Endodermal cell (in vitro differentiated cells): ENCODE measurements around the gene ERG. TPM values are rescaled to one million over a fixed set of nuclear protein-coding genes. Genes with fewer than 3 reads are reported as not detected.

Source experiments
- DNase-seq: peaks from one replicate; pipeline ENCODE4 v3.0.0-alpha.2; 2017
- H3K27ac ChIP-seq: 2 replicates; pipeline ENCODE4 v1.5.1; 2013; ENCODE audit warnings: mild to moderate bottlenecking, low read depth, low read length, moderate library complexity
- H3K27me3 ChIP-seq: 2 replicates; pipeline ENCODE4 v1.6.1; 2013; ENCODE audit warnings: mild to moderate bottlenecking, low read length, moderate library complexity; ENCODE audit not compliant: insufficient read depth, control insufficient read depth, poor library complexity, severe bottlenecking
- H3K36me3 ChIP-seq: 2 replicates; pipeline ENCODE4 v1.7.0; 2013; ENCODE audit warnings: mild to moderate bottlenecking, low read length, moderate library complexity; ENCODE audit not compliant: control insufficient read depth, insufficient read depth
- H3K4me1 ChIP-seq: one replicate; pipeline ENCODE4 v1.7.0; 2013; ENCODE audit warnings: low read length; ENCODE audit not compliant: control insufficient read depth, insufficient read depth
- H3K4me3 ChIP-seq: 2 replicates; pipeline ENCODE4 v1.5.1; 2013; ENCODE audit warnings: mild to moderate bottlenecking, low read length, moderate library complexity
- H3K9ac ChIP-seq: 2 replicates; pipeline ENCODE4 v1.6.1; 2013; ENCODE audit warnings: mild to moderate bottlenecking, low read length, moderate library complexity; ENCODE audit not compliant: poor library complexity, severe bottlenecking; ENCODE audit errors: extremely low read depth
- H3K9me3 ChIP-seq: 2 replicates; pipeline ENCODE4 v1.6.1; 2013; ENCODE audit warnings: mild to moderate bottlenecking, low read length, moderate library complexity; ENCODE audit not compliant: control insufficient read depth
- H3K27ac Mint-ChIP-seq: 2 replicates; pipeline ENCODE4 v1.8.0; 2020; ENCODE audit warnings: mixed read lengths
- H3K27me3 Mint-ChIP-seq: 2 replicates; pipeline ENCODE4 v1.8.0; 2021; ENCODE audit warnings: mild to moderate bottlenecking, mixed read lengths; ENCODE audit not compliant: insufficient read depth
- H3K36me3 Mint-ChIP-seq: 2 replicates; pipeline ENCODE4 v1.8.0; 2020; ENCODE audit warnings: low read depth, mixed read lengths
- H3K4me1 Mint-ChIP-seq: 2 replicates; pipeline ENCODE4 v1.8.0; 2020; ENCODE audit warnings: mixed read lengths
- H3K4me3 Mint-ChIP-seq: 2 replicates; pipeline ENCODE4 v1.8.0; 2020; ENCODE audit warnings: mild to moderate bottlenecking, moderate library complexity, mixed read lengths
- H3K9me3 Mint-ChIP-seq: 2 replicates; pipeline ENCODE4 v1.8.0; 2020; ENCODE audit warnings: mild to moderate bottlenecking, mixed read lengths
- CTCF ChIP-seq: fragments of 200-600 bp; sonication (generic); conservative IDR thresholded peaks from 2 replicates; pipeline ENCODE4 v1.5.0; 2021; ENCODE audit warnings: antibody characterized with exemption, mild to moderate bottlenecking
- WGBS, 2 experiments: methylation state at CpG; one replicate each; pipeline versions ENCODE4 v1.1.5 to v1.1.7; 2013; ENCODE audit warnings: missing lambda C conversion rate in 2 of 2, mixed read lengths in 1 of 2; ENCODE audit not compliant: insufficient coverage in 1 of 2, insufficient read length in 1 of 2; 5-methylcytosine and 5-hydroxymethylcytosine counted together
- total RNA-seq, 2 donors: library from RNA; stranded (reverse); fragmentation: NEBNext Ultra II Directional in 1 of 2; extraction: Animal tissue kit (Norgen Biotek cat#: 25700) in 1 of 2; gene quantifications; 2 replicates in 1 of 2; 3 replicates in 1 of 2; pipeline ENCODE4 v1.2.1, GENCODE V29; 2021

Gene ERG
- total RNA-seq, 2 donors from 2014 or later: not detected

GRCh38 chr21:38467911-38468310 is 30.4 kb downstream of the ERG start:
- Histone ChIP-seq H3K4me1 (no peaks in the 10 kb centered on the region), H3K36me3 (no peaks in the 10 kb centered on the region), H3K9ac (no peak overlapping the region), H3K27me3 (no peaks in the 10 kb centered on the region), H3K9me3 (no peaks in the 10 kb centered on the region), H3K27ac (no peak overlapping the region), H3K4me3 (no peak overlapping the region)
- Mint-ChIP-seq H3K36me3 (no peaks in the 10 kb centered on the region), H3K9me3 (no peaks in the 10 kb centered on the region), H3K4me1 (peaks cover 7% of the 10 kb centered on the region), H3K27ac (no peak overlapping the region), H3K4me3 (no peak overlapping the region), H3K27me3 (peaks cover 9% of the 10 kb centered on the region)
- WGBS, 2 experiments: 75% methylated on average over 4 of the region's 4 CpGs; no CpG with 5 or more reads in 1 of the 2 experiments
- TF ChIP-seq CTCF: peak; percentile 60
- DNase-seq: peak; percentile 78

- no peaks in the 10 kb centered on the region for H3K9me3 ChIP-seq
- TF ChIP-seq CTCF: no peak
- Mint-ChIP-seq H3K27ac (no peak overlapping the region), H3K4me3 (no peak overlapping the region), H3K4me1 (peaks cover 1% of the 10 kb centered on the region), H3K9me3 (no peaks in the 10 kb centered on the region), H3K27me3 (peaks cover 9% of the 10 kb centered on the region), H3K36me3 (no peaks in the 10 kb centered on the region)
- no peak overlapping the region for H3K4me3 ChIP-seq
- no peak overlapping the region for H3K27ac ChIP-seq
- 92 to 94% methylated on average over 2 to 4 of the region's 4 CpGs for WGBS, 2 experiments
- H3K27me3 ChIP-seq: no peaks in the 10 kb centered on the region
- no peaks in the 10 kb centered on the region for H3K4me1 ChIP-seq
- H3K36me3 ChIP-seq: no peaks in the 10 kb centered on the region
- no peak overlapping the region for H3K9ac ChIP-seq
- no peak for DNase-seq
Observed at GRCh38 chr21:38467374-38467773, 30.9 kb downstream of the ERG start.

GRCh38 chr21:38460171-38460742 is 38.0 kb downstream of the ERG start:
- TF ChIP-seq CTCF: no peak
- no peaks in the 10 kb centered on the region for H3K27me3 ChIP-seq
- Mint-ChIP-seq H3K9me3 (no peaks in the 10 kb centered on the region), H3K27ac (no peak overlapping the region), H3K27me3 (peaks cover 3% of the 10 kb centered on the region), H3K4me1 (no peaks in the 10 kb centered on the region), H3K4me3 (no peak overlapping the region), H3K36me3 (no peaks in the 10 kb centered on the region)
- no peaks in the 10 kb centered on the region for H3K9me3 ChIP-seq
- WGBS, 2 experiments: 93 to 100% methylated on average over 1 to 5 of the region's 6 CpGs
- H3K36me3 ChIP-seq: no peaks in the 10 kb centered on the region
- DNase-seq: no peak
- H3K4me1 ChIP-seq: no peaks in the 10 kb centered on the region
- H3K9ac ChIP-seq: no peak overlapping the region
- H3K27ac ChIP-seq: no peak overlapping the region
- no peak overlapping the region for H3K4me3 ChIP-seq
